ENCODE measurements around the gene OPCML.

OPCML gene

GRCh38 chr11:132822276-132822675 is 710.0 kb downstream of the OPCML start:
- Histone ChIP-seq H3K4me1 (ENCODE audit: control insufficient read depth, insufficient read depth, low read length) (no peaks in the 10 kb centered on the region), H3K9ac (ENCODE audit: low read depth, low read length) (no peak overlapping the region), H3K36me3 (ENCODE audit: control insufficient read depth, insufficient read depth, low read length) (no peaks in the 10 kb centered on the region), H3K9me3 (ENCODE audit: control insufficient read depth, insufficient read depth, low read length) (no peaks in the 10 kb centered on the region), H3K27me3 (ENCODE audit: control insufficient read depth, insufficient read depth, low read length) (no peaks in the 10 kb centered on the region), H3K4me3 (ENCODE audit: low read depth, low read length) (no peak overlapping the region)

DNA sequence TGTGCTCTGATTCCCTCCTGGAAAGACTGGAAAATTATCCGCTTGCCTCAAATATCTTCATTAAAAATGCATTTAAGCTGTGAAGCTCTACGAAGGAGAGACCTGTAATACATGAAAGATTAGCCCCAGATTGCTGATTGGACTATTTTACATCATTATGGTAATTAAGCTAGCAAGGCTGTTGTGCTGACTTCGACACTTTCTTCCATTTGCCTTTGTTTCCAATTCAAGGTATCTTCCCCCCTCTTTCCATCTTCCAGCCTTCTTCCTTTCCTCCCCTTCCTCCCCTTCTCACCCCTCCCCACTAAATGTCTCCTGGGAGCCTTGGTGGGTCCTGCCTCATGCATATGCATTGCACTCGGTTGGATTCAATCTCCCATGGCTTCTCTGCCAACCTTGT is 710.8 kb downstream of the OPCML start:
- Histone ChIP-seq H3K4me3 (ENCODE audit: low read depth, low read length) (no peak overlapping the region), H3K36me3 (ENCODE audit: control insufficient read depth, insufficient read depth, low read length) (no peaks in the 10 kb centered on the region), H3K9ac (ENCODE audit: low read depth, low read length) (no peak overlapping the region), H3K9me3 (ENCODE audit: control insufficient read depth, insufficient read depth, low read length) (no peaks in the 10 kb centered on the region), H3K27me3 (ENCODE audit: control insufficient read depth, insufficient read depth, low read length) (no peaks in the 10 kb centered on the region), H3K4me1 (ENCODE audit: control insufficient read depth, insufficient read depth, low read length) (no peaks in the 10 kb centered on the region)

DNA sequence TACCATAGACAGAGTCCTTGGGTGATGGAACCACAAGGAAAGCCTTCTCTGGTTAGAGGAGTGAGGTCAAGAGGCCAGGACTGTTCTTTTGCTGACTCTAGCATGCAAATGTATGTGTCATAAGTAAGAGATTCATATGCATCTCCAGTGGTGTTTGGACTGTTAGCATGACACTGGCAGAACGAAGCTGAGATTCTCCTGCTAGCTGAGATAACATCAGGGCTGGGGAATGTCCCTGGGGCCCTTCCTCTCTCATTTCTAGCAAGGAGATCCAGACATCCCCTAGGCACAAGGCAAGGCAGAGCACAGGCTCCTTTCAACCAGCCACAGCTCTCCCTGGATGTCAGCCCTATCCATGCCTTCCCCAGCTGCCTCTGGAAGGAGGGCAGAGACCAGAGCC is 711.3 kb downstream of the OPCML start:
- H3K4me1 ChIP-seq (ENCODE audit: control insufficient read depth, insufficient read depth, low read length): no peaks in the 10 kb centered on the region
- H3K9ac ChIP-seq (ENCODE audit: low read depth, low read length): no peak overlapping the region
- H3K36me3 ChIP-seq (ENCODE audit: control insufficient read depth, insufficient read depth, low read length): no peaks in the 10 kb centered on the region
- no peaks in the 10 kb centered on the region for H3K27me3 ChIP-seq (ENCODE audit: control insufficient read depth, insufficient read depth, low read length)
- H3K9me3 ChIP-seq (ENCODE audit: control insufficient read depth, insufficient read depth, low read length): no peaks in the 10 kb centered on the region
- no peak overlapping the region for H3K4me3 ChIP-seq (ENCODE audit: low read depth, low read length)

GRCh38 chr11:132818951-132819350 is 713.4 kb downstream of the OPCML start:
- no peak overlapping the region for H3K9ac ChIP-seq (ENCODE audit: low read depth, low read length)
- no peaks in the 10 kb centered on the region for H3K4me1 ChIP-seq (ENCODE audit: control insufficient read depth, insufficient read depth, low read length)
- no peaks in the 10 kb centered on the region for H3K27me3 ChIP-seq (ENCODE audit: control insufficient read depth, insufficient read depth, low read length)
- H3K9me3 ChIP-seq (ENCODE audit: control insufficient read depth, insufficient read depth, low read length): no peaks in the 10 kb centered on the region
- no peaks in the 10 kb centered on the region for H3K36me3 ChIP-seq (ENCODE audit: control insufficient read depth, insufficient read depth, low read length)
- H3K4me3 ChIP-seq (ENCODE audit: low read depth, low read length): no peak overlapping the region

DNA sequence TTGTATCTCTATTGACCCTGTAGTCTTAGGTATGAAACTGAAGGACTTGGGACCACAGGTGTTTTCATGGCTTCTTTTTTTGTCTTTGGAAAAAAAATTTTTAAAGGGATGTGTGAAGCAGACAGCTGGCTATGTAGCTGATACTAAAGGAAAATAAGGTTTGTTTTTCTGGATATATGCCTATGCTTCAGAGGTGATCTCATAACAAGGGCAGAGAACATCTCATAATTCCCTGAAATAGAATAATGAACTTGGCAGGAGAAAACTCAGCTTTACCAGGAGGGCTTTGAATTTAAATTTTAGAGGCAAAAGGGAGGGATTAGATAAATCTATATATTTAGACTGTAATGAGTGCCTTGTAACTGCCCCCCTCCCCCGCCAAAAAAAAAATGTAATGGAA is 714.9 kb downstream of the OPCML start:
- Histone ChIP-seq H3K4me1 (ENCODE audit: control insufficient read depth, insufficient read depth, low read length) (no peaks in the 10 kb centered on the region), H3K27me3 (ENCODE audit: control insufficient read depth, insufficient read depth, low read length) (no peaks in the 10 kb centered on the region), H3K9ac (ENCODE audit: low read depth, low read length) (no peak overlapping the region), H3K36me3 (ENCODE audit: control insufficient read depth, insufficient read depth, low read length) (no peaks in the 10 kb centered on the region), H3K4me3 (ENCODE audit: low read depth, low read length) (no peak overlapping the region), H3K9me3 (ENCODE audit: control insufficient read depth, insufficient read depth, low read length) (no peaks in the 10 kb centered on the region)

GRCh38 chr11:132814410-132814809 is 717.9 kb downstream of the OPCML start:
- Histone ChIP-seq H3K36me3 (ENCODE audit: control insufficient read depth, insufficient read depth, low read length) (no peaks in the 10 kb centered on the region), H3K27me3 (ENCODE audit: control insufficient read depth, insufficient read depth, low read length) (no peaks in the 10 kb centered on the region), H3K4me3 (ENCODE audit: low read depth, low read length) (no peak overlapping the region), H3K4me1 (ENCODE audit: control insufficient read depth, insufficient read depth, low read length) (no peaks in the 10 kb centered on the region), H3K9me3 (ENCODE audit: control insufficient read depth, insufficient read depth, low read length) (no peaks in the 10 kb centered on the region), H3K9ac (ENCODE audit: low read depth, low read length) (no peak overlapping the region)

DNA sequence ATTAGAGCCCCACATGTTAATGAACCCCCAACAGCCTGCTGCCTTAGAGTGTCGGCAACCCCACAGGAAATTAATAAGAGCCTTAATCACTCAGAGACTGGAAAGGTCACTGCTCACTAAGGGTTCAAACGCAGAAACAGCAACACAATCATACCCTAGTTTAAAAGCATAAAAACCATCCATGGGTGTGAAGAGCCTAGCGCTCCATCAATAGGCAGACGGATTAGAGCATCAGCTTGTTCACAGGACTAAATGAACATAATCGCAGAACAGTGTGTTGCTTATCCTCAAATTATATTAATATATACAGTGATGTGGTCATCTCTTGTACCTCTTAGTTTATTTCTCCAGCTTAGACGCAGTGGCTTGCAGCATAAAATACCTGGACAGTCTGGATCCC is 720.7 kb downstream of the OPCML start:
- no peak overlapping the region for H3K4me3 ChIP-seq (ENCODE audit: low read depth, low read length)
- no peaks in the 10 kb centered on the region for H3K36me3 ChIP-seq (ENCODE audit: control insufficient read depth, insufficient read depth, low read length)
- no peak overlapping the region for H3K9ac ChIP-seq (ENCODE audit: low read depth, low read length)
- H3K9me3 ChIP-seq (ENCODE audit: control insufficient read depth, insufficient read depth, low read length): no peaks in the 10 kb centered on the region
- no peaks in the 10 kb centered on the region for H3K27me3 ChIP-seq (ENCODE audit: control insufficient read depth, insufficient read depth, low read length)
- H3K4me1 ChIP-seq (ENCODE audit: control insufficient read depth, insufficient read depth, low read length): peaks cover 8% of the 10 kb centered on the region

DNA sequence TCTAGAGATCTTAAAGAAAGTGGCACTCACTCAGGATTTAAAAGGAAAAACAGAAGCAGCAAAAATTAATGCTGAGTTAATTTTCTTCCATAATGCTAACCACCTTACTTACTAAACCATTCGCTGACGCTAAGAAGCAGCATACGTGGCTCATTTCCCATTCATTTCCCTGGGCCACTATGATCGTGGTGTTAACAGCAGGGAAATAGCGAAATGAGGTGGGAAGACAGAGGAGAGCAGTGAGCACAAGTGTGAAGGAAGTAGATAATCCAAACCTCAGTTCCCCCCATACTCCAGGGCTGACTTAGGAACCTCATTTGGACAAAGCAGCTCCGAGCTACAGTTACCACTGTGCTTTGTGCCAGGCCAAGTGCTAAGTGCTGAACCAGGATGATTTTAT is 723.2 kb downstream of the OPCML start:
- Histone ChIP-seq H3K9me3 (ENCODE audit: control insufficient read depth, insufficient read depth, low read length) (no peaks in the 10 kb centered on the region), H3K36me3 (ENCODE audit: control insufficient read depth, insufficient read depth, low read length) (no peaks in the 10 kb centered on the region), H3K4me1 (ENCODE audit: control insufficient read depth, insufficient read depth, low read length) (peaks cover 8% of the 10 kb centered on the region), H3K27me3 (ENCODE audit: control insufficient read depth, insufficient read depth, low read length) (no peaks in the 10 kb centered on the region), H3K9ac (ENCODE audit: low read depth, low read length) (no peak overlapping the region), H3K4me3 (ENCODE audit: low read depth, low read length) (no peak overlapping the region)

GRCh38 chr11:132804258-132804657 is 728.0 kb downstream of the OPCML start:
- no peaks in the 10 kb centered on the region for H3K36me3 ChIP-seq (ENCODE audit: control insufficient read depth, insufficient read depth, low read length)
- no peak overlapping the region for H3K4me3 ChIP-seq (ENCODE audit: low read depth, low read length)
- H3K4me1 ChIP-seq (ENCODE audit: control insufficient read depth, insufficient read depth, low read length): peaks cover 8% of the 10 kb centered on the region
- H3K9ac ChIP-seq (ENCODE audit: low read depth, low read length): no peak overlapping the region
- H3K27me3 ChIP-seq (ENCODE audit: control insufficient read depth, insufficient read depth, low read length): no peaks in the 10 kb centered on the region
- H3K9me3 ChIP-seq (ENCODE audit: control insufficient read depth, insufficient read depth, low read length): no peaks in the 10 kb centered on the region

GRCh38 chr11:132803436-132803835 is 728.9 kb downstream of the OPCML start:
- H3K9me3 ChIP-seq (ENCODE audit: control insufficient read depth, insufficient read depth, low read length): no peaks in the 10 kb centered on the region
- H3K4me1 ChIP-seq (ENCODE audit: control insufficient read depth, insufficient read depth, low read length): peaks cover 3% of the 10 kb centered on the region
- no peak overlapping the region for H3K9ac ChIP-seq (ENCODE audit: low read depth, low read length)
- no peaks in the 10 kb centered on the region for H3K27me3 ChIP-seq (ENCODE audit: control insufficient read depth, insufficient read depth, low read length)
- no peaks in the 10 kb centered on the region for H3K36me3 ChIP-seq (ENCODE audit: control insufficient read depth, insufficient read depth, low read length)
- H3K4me3 ChIP-seq (ENCODE audit: low read depth, low read length): no peak overlapping the region

DNA sequence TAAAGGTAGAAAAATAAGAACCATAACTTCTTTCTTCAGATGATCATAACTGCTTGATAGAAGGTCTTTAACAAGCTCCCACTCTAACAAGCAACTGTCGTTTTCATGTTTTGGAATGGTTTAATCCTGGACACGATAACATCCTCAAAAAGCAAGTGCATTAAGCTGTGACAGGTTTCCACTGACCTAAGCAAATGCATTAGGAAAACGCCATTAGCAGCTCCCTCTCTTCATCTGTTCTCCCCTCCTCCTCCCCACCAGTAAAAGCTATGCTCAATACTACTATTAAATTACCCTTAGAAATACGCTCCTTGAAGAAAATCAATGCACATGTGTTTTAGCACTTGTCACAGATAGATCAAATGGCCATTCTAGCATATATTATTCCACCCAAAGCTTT is 729.4 kb downstream of the OPCML start:
- no peak overlapping the region for H3K9ac ChIP-seq (ENCODE audit: low read depth, low read length)
- H3K9me3 ChIP-seq (ENCODE audit: control insufficient read depth, insufficient read depth, low read length): no peaks in the 10 kb centered on the region
- no peaks in the 10 kb centered on the region for H3K27me3 ChIP-seq (ENCODE audit: control insufficient read depth, insufficient read depth, low read length)
- H3K36me3 ChIP-seq (ENCODE audit: control insufficient read depth, insufficient read depth, low read length): no peaks in the 10 kb centered on the region
- H3K4me3 ChIP-seq (ENCODE audit: low read depth, low read length): no peak overlapping the region
- no peaks in the 10 kb centered on the region for H3K4me1 ChIP-seq (ENCODE audit: control insufficient read depth, insufficient read depth, low read length)

DNA sequence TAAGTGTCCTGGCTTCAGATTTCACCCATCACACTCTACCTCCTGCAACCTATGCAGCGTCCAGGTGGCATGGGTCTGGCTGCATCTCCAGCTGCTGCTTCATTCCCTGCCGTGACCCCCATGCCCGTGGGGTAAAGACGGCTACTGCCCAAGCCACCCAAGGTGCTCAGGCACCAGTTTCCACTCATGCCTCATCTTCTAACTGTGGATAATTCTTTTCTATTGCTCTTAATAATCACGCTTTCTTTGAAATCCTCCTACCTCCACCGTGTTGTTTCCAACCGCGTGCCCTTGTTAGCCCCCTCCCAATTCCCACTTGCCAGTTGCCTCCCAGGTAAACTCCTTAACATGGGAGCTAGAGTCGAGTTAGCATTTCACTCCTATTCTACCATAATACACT is 738.5 kb downstream of the OPCML start:
- no peaks in the 10 kb centered on the region for H3K36me3 ChIP-seq (ENCODE audit: control insufficient read depth, insufficient read depth, low read length)
- H3K9ac ChIP-seq (ENCODE audit: low read depth, low read length): no peak overlapping the region
- H3K27me3 ChIP-seq (ENCODE audit: control insufficient read depth, insufficient read depth, low read length): peaks cover 3% of the 10 kb centered on the region
- H3K9me3 ChIP-seq (ENCODE audit: control insufficient read depth, insufficient read depth, low read length): no peaks in the 10 kb centered on the region
- H3K4me3 ChIP-seq (ENCODE audit: low read depth, low read length): no peak overlapping the region
- peaks cover 17% of the 10 kb centered on the region for H3K4me1 ChIP-seq (ENCODE audit: control insufficient read depth, insufficient read depth, low read length)
